Lung (tissue), 12 donors: ENCODE results near the gene KYAT1. TPM values are rescaled to one million over a fixed set of nuclear protein-coding genes. Genes with fewer than 3 reads are reported as not detected.

Experiments used
- ATAC-seq: fragments of 200-7000 bp; cut with Tn5 transposase; one replicate; pipeline ENCODE4 v1.9.1; 2020; ENCODE audit warnings: moderate number of reproducible peaks; ENCODE audit not compliant: insufficient read depth, low FRiP score
- DNase-seq, 3 donors: peaks; one replicate each; pipeline ENCODE4 v3.0.0-alpha.2; 2013 to 2017
- H3K27ac ChIP-seq, 2 donors: one replicate each; pipeline ENCODE4 v1.5.1; 2013; ENCODE audit warnings: mild to moderate bottlenecking in 2 of 2, moderate library complexity in 2 of 2, control low read depth in 1 of 2, inconsistent platforms in 1 of 2, low read depth in 1 of 2, low read length in 1 of 2
- H3K27me3 ChIP-seq, 3 donors: one replicate each; pipeline ENCODE4 v1.5.1; 2013; ENCODE audit warnings: low read length in 2 of 3; ENCODE audit not compliant: control insufficient read depth in 3 of 3, insufficient read depth in 3 of 3
- H3K36me3 ChIP-seq, 4 donors: one replicate each; pipeline ENCODE4 v1.5.1; 2013; ENCODE audit warnings: low read length in 4 of 4, mild to moderate bottlenecking in 1 of 4, moderate library complexity in 1 of 4; ENCODE audit not compliant: control insufficient read depth in 4 of 4, insufficient read depth in 4 of 4
- H3K4me1 ChIP-seq, 5 donors: one replicate each; pipeline ENCODE4 v1.5.1; 2013; ENCODE audit warnings: low read length in 5 of 5, mild to moderate bottlenecking in 2 of 5, moderate library complexity in 1 of 5; ENCODE audit not compliant: control insufficient read depth in 5 of 5, insufficient read depth in 5 of 5
- H3K4me3 ChIP-seq: one replicate; pipeline ENCODE4 v1.5.1; 2013; ENCODE audit warnings: mild to moderate bottlenecking, control low read depth, moderate library complexity
- H3K9ac ChIP-seq, 2 donors: one replicate each; pipeline ENCODE4 v1.5.1; 2013; ENCODE audit warnings: low read length in 2 of 2, control low read depth in 1 of 2; ENCODE audit not compliant: insufficient read depth in 1 of 2
- H3K9me3 ChIP-seq, 4 donors: one replicate each; pipeline ENCODE4 v1.5.1; 2013; ENCODE audit warnings: low read length in 3 of 4, mild to moderate bottlenecking in 1 of 4, moderate library complexity in 1 of 4; ENCODE audit not compliant: control insufficient read depth in 4 of 4, insufficient read depth in 3 of 4
- CTCF ChIP-seq: IDR thresholded peaks from 2 replicates; pipeline ENCODE4 v1.5.1; 2012; ENCODE audit warnings: mild to moderate bottlenecking; ENCODE audit errors: control extremely low read depth, extremely low read depth
- WGBS, 2 donors: extraction: QIAGEN DNeasy Blood & Tissue Kit; methylation state at CpG; one replicate each; pipeline ENCODE4 v1.1.7; 2013; 5-methylcytosine and 5-hydroxymethylcytosine counted together
- polyA plus RNA-seq, 2 donors: library from polyadenylated mRNA; stranded (reverse); fragments of 200-250 nt; gene quantifications; one replicate each; pipeline ENCODE4 v1.2.1, GENCODE V29; 2013
- total RNA-seq, 2 donors: library from RNA; depleted of rRNA in 1 of 2; stranded (reverse); fragments of >200 nt in 1 of 2; gene quantifications; one replicate each; pipeline ENCODE4 v1.2.1, GENCODE V29; 2014 to 2021
- donor health status: control.
- donor health status: control.
- donor health status: Bipolar disorder and iron deficiency.
- donor health status: healthy.
- donor health status: DM: yes; HTN: yes; CAD: no.

The KYAT1 gene
- total and polyA plus RNA-seq, 4 donors, result 4.5 to 7.7 (median 4.8) TPM

GRCh38 chr9:128788445-128788844 lies 93.3 kb downstream of the KYAT1 start:
- no peaks in the 10 kb centered on the region for H3K27me3 ChIP-seq
- H3K36me3 ChIP-seq, result peaks cover 3 to 27% (median 25%) of the 10 kb centered on the region in 4 donors
- H3K27ac ChIP-seq, result no peak overlapping the region
- no peak overlapping the region for H3K9ac ChIP-seq
- WGBS, 2 donors, result 85 to 94% methylated on average over 1 of the region's 1 CpG
- DNase-seq (no peak), ATAC-seq (no peak)
- no peak for TF ChIP-seq CTCF
- H3K4me1 ChIP-seq, result peaks cover 0 to 9% (median 5%) of the 10 kb centered on the region in 5 donors
- H3K9me3 ChIP-seq, result no peaks in the 10 kb centered on the region
- no peak overlapping the region for H3K4me3 ChIP-seq

DNA sequence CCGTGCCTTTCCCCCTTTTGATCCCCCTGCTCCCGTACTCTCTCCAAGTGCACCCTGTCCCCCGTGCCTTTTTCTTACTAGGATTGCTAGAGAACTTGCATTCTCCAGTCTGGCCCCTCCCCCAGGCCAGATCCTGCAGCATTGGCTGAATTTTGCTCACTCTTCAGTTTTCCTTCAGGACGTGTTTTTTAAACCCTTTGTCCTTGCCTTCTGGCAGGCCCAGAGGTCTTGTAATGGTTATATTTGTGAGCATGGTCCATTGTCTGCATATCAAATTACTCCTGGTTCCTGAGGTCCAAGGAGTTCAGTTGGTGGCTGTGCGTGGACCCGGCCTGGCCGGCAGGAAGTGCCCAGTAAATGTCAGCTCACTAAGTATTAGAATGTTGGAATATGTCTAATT lies 94.1 kb downstream of the KYAT1 start:
- Histone ChIP-seq H3K9me3 (no peaks in the 10 kb centered on the region), H3K36me3 (peaks cover 3 to 24% (median 19%) of the 10 kb centered on the region in 4 donors), H3K4me3 (peak overlapping the region; percentile 100), H3K27me3 (no peaks in the 10 kb centered on the region), H3K27ac (peak overlapping the region; percentile 57 to 87), H3K9ac (peak overlapping the region; percentile 28 to 79), H3K4me1 (peaks cover 0 to 9% (median 5%) of the 10 kb centered on the region in 5 donors)
- 2% methylated on average over 5 to 7 of the region's 7 CpGs for WGBS, 2 donors
- DNase-seq (peak; percentile 26 to 56 (median 53)), ATAC-seq (no peak)
- TF ChIP-seq CTCF, result no peak

GRCh38 chr9:128786681-128787601 lies 94.8 kb downstream of the KYAT1 start, which contains the start of gene TBC1D13:
TBC1D13 (plus strand) TSS chr9:128787253; CDS start chr9:128787354, 101 bp downstream.
- H3K27me3 ChIP-seq, result no peaks in the 10 kb centered on the region
- H3K27ac ChIP-seq, result peak within 1 kb of the TSS; percentile 87 to 91
- peak within 1 kb of the TSS; percentile 28 to 79 for H3K9ac ChIP-seq
- no peaks in the 10 kb centered on the region for H3K9me3 ChIP-seq
- 7 to 10% methylated on average over 40 to 64 of the region's 64 CpGs for WGBS, 2 donors
- DNase-seq (peak; percentile 85 to 89 (median 88)), ATAC-seq (peak; percentile 98)
- H3K4me1 ChIP-seq, result peaks cover 0 to 9% (median 5%) of the 10 kb centered on the region in 5 donors
- peaks cover 3 to 18% (median 12%) of the 10 kb centered on the region in 4 donors for H3K36me3 ChIP-seq
- peak within 1 kb of the TSS; percentile 100 for H3K4me3 ChIP-seq
- no peak for TF ChIP-seq CTCF
